Measurements from ENCODE around the gene GLIPR2.

DNA sequence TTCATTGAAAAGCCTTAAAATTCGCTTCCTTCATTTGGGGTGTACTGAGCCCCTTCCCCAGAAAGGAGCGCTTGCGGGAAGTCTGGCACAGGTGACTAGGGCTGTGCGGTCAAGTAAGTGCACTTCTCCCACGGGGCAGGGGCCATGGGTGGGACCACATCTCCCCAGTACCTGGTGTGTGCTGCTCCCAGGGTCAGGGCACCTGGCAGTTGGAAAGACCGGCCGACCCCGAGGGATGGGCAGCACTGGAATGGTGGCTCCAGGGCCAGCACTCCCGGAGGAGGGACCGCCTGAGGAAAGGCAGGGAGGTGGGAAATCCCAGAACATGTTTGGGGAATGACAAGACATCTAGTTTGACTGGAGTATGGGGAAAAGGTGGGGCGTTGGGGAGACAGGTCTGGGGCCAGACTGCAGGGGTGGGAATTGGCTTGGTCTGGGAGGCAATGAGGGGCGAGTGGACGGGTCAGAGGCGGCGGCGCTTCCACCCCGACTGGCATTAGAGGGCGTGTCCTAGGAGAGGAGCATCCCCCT lies 727 bp upstream of the GLIPR2 start:
- TF ChIP-seq POLR2AphosphoS5 (IDR thresholded peaks at IDR 0.05; ENCODE audit: low read depth, low read length), result no peak
- TF ChIP-seq POLR2A (IDR thresholded peaks at IDR 0.05; ENCODE audit: low read depth, low read length), result no peak
- TF ChIP-seq TAF1 (IDR thresholded peaks at IDR 0.05; ENCODE audit: borderline replicate concordance, low read depth, low read length), result no peak

Data from GM12892 (cell line).